ENCODE data around the gene DNAH8.
"Not testable (repeated sequence)": the region's sequence is repeated elsewhere in the genome, so short reads cannot be mapped to it uniquely, and the experiment has no call there.

DNAH8 gene

DNA sequence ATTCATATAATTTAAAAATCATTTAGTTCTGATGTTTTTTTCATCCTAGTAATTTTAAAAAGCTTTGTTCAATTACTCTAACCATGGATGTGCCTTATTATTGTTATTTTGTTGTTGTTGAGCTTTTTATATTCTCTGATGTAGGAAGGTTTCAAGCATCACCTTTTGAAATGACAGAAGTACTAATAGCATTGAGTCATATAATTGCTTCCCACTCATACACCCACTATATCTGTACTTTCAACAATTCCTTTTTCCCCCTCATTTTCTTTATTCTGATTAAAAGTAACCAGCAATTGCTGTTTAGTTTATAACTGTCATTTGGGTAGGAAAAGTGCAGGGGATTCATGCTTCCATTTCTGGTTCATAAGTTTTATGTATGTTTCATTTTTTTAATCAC is 38.6 kb downstream of the DNAH8 start:
- DNase-seq = no peak

DNA sequence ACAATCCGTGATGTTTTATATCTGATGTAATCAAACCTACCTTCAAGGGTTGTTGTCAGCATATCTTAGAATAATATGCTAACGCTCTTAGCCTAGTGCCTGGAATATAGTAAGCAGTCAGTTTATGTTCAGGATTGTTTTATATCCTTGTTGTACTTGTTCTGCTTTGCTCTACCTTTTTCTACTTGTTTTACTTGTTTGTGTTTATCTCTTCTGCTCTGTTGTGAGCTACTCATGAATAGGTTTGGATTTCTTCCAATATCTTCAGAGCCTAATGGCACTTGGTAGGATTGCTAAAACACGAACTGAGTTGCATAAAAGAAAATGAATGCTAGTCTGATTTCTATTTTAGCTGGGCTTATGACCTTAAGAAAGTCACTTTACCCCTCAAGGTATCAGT is 40.1 kb downstream of the DNAH8 start:
- DNase-seq = no peak

DNA sequence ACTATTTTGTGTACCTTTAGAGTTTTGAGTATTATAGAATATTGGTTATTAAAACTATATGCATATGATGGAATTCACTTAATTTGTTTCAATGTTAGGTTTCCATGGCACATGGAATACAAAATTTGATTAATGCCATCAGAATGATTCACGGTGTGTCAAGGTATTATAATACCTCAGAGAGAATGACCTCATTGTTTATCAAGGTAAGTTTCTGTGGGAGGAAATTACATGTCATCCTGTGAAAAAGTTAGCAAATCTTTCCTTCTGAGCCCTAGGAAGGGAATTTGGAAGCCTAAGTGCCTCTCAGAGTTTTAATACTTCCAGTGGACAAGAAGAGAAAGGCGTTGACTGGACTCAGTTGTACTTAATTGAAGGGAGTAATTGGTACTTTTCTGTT is 40.8 kb downstream of the DNAH8 start:
- DNase-seq = no peak

DNA sequence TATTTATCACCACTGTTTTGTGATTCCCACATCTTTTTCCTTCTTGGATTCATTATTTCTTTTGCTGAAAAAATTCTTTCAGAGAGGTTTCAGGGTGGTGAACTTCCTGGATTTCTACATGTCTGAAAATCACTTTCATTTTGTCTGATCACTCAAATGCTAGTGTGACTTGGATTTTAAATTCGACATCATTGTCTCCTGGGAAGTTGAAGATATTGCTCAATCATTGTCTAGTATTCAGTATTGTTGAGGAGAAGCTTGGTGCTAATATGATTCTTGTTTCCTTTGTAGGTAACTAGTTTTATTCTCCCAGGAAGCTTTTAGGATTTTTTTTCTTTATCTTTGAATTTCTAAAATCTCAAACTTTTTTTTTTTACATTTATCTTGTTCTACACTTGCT is 45.0 kb downstream of the DNAH8 start:
- DNase-seq = no peak

GRCh38 chr6:38762848-38763247 is 47.7 kb downstream of the DNAH8 start:
- no peak for DNase-seq

- DNase-seq = no peak
Observed at GRCh38 chr6:38767560-38767959, 52.4 kb downstream of the DNAH8 start.

- no peak for DNase-seq
Observed at GRCh38 chr6:38773338-38773737, 58.2 kb downstream of the DNAH8 start.

DNA sequence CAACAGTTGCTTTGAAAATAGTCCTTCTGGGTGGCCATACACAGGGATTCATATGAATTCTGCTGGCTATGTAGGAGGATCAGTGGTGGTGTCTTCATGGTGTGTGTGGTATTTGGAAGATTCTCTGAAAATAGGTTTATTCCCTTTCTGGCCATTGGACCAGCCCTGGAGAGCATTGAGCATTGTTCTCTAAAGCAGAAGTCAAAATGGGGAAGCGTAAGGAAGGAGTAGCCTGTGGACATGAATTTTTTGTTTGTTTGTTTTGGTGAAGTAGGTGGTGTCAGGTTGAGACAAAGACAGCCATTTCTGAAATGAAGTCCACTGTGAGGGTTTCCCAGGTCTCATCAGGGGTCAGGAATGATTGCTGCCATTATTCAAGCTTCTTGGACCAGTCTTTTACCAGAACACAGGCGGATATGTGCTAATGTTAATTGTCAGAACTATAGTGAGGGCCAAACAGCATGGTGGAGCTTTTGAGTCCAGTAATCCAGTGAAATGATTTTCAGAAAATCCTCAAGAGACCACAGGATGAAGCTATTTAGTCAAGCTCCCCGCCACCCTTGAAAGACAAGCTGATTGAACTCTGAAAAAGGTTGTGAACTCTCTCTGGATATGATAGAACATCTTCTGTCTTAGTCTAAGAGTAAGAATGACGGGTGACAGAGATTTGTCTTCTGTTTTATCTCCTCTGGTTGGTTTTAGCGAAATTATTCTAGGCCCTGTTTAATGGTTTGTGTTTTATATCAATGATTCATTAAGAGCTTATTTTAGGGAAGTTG is 60.0 kb downstream of the DNAH8 start:
- DNase-seq = no peak

DNA sequence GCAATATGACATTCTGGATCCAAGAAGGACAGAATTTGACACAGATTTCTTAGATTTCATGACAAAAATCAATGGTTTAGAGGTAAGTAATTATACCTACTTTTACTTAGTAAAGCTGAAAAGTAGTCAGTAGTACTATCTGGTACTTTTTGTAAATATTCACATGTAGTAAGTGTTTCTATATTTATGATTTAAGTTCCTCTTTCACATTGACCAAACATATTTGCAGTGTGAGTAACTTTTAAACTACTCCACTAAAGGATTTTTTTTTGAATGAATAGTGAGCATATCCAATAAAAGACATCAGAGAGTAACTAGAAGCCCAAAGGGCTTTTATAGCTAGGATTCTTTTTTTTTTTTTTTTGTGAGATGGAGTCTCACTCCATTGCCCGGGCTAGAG is 60.8 kb downstream of the DNAH8 start:
- no peak for DNase-seq

- DNase-seq = no peak
Observed at GRCh38 chr6:38776515-38776914, 61.4 kb downstream of the DNAH8 start.

GRCh38 chr6:38779310-38780062 is 64.4 kb downstream of the DNAH8 start:
- no peak for DNase-seq

GRCh38 chr6:38782616-38783015 is 67.5 kb downstream of the DNAH8 start:
- no peak for DNase-seq

GRCh38 chr6:38783443-38784228 is 68.5 kb downstream of the DNAH8 start:
- DNase-seq = no peak

DNA sequence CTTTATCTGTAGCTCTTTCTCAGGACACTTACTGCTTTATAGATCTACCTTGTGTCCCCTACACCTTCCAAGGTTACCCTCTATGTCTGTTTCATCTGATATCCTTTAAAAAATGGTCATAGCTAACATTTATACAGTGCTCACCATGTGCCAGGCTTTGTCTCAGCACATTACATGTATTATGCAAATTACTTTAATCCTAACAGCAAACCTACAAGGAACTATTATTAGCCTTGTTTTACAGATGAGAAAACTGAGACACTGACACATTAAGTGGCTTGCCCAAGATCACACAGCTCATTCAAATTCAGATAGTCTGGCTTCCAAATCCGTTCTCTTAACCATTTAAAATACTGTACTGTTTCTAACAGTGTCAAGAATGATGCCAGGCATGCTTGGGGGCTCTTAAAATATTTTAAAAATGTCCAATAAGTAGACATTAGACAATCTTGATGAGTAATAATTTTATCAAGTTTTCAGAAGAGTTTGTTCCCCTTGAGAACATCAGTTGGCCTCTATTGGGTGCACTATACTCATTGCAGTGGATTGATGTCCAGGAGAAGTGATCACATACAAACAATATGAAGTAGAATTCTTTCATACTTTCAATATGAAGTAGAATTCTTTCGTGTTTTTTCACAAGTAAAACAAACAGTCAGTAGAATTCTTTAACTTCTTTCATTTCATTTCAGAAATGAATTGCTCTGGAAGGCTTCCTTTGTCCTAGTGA is 69.6 kb downstream of the DNAH8 start:
- no peak for DNase-seq

- DNase-seq = no peak
Observed at GRCh38 chr6:38786486-38786885, 71.4 kb downstream of the DNAH8 start.

DNA sequence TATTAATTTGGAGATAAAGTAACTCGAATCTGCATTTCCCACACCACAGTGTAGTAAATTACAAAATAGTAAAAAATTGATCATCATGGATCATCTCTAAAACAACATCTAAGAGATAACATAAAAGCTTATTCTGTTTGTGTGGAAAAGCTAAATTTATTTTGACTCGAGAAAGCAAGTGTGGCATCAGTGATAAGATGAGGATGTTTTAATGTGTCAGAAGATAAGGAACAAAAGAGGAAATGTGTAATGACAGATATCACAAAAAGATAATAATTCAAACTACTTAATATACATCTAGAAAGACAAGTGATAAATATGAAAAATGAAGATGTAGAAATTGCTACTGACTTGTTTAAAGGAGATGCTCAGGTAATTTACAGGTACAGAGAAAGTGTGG is 74.1 kb downstream of the DNAH8 start:
- no peak for DNase-seq

DNA sequence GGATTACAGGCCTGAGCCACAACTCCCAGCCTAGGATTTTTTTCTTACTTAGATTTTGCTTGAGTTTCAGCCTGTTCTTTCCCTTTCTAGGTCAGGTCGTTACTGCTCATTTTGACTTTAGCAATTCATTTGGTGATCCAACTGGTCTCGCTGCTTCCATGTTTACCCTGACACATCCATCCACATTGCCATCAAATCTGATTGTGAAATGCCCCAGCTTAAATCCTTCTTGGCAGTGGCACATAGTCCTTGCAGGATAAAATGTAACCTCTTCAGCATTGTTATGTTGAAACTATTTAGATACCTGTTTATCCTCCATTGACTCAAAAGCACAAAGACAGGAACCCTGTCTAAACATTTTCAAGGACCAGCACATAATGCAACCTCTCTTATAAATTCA is 77.2 kb downstream of the DNAH8 start:
- DNase-seq = no peak

DNA sequence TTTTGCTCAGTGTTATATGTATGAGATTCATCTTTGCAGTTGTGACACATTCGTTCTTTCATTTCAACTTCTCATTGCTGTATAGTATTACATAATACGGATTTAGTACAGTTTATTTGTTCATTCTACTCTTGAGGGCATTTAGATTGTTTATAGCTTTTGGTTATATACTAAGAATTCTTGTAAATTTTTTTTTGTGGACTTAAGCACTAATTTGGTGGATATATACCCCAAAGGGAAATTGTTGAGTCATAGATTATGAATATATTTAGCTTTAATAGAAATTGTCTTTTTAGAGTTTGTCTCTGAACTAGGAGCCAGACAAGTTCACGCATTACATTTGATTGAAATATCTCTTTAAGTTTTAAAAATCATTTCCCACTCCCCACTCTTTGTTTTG is 79.6 kb downstream of the DNAH8 start:
- DNase-seq = no peak

DNA sequence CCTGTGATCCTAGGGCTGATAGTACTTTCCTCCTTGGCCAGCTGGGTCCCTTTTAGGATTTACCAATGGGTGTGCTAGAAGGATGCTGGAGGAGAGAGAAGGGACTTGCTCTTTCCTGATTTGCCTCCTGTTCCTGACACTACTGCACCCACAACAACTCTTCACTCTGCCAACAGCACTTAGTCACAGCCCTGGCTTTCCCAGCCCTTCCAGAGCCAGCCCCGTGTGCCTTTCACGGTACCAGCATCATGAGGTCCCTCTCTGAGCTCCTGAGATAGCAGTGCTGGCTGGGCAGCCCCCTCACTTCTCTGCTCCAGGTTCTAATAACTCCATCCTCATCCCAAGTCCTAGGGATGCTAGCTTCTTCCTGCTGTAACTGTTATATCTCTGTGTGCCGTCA is 80.9 kb downstream of the DNAH8 start:
- DNase-seq = no peak

DNA sequence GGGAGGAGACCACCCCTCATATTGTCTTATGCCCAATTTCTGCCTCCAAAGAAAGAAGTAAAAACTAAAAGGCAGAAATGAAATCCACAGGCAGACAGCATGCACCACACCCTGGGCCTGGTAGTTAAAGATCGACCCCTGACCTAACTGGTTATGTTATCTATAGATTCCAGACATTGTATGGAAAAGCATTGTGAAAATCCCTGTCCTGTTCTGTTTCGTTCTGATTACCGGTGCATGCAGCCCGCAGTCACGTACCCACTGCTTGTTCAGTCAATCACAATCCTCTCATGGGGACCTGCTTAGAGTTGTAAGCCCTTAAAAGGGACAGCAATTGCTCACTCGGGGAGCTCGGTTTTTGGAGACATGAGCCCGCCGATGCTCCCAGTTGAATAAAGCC is 81.3 kb downstream of the DNAH8 start:
- DNase-seq = not testable (repeated sequence)

- no peak for DNase-seq
Observed at GRCh38 chr6:38796850-38797249, 81.7 kb downstream of the DNAH8 start.

DNA sequence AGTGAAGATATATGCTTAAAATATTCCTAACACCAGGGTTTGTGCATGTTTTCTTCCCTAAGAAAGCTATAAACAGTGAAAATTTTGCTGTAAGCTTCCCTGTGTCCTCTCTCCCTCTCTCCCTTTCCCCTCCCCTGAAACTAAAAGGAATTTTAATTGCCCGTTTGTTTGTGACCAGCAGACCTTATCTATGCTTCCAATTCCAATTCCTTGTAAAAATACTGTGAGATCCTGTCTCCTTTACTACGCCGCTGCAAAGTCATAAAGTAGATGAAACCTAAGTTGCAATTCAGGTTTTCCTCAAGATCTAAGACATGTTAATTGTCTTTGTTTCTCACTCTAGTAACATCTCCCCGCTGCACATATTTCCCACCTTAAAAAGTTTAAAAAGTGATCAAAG is 82.3 kb downstream of the DNAH8 start:
- DNase-seq = no peak
